Measurements from ENCODE around the gene FHIT.

GRCh38 chr3:60036803-60037202 is 1214.4 kb downstream of the FHIT start:
- TF ChIP-seq, protein P1, sequence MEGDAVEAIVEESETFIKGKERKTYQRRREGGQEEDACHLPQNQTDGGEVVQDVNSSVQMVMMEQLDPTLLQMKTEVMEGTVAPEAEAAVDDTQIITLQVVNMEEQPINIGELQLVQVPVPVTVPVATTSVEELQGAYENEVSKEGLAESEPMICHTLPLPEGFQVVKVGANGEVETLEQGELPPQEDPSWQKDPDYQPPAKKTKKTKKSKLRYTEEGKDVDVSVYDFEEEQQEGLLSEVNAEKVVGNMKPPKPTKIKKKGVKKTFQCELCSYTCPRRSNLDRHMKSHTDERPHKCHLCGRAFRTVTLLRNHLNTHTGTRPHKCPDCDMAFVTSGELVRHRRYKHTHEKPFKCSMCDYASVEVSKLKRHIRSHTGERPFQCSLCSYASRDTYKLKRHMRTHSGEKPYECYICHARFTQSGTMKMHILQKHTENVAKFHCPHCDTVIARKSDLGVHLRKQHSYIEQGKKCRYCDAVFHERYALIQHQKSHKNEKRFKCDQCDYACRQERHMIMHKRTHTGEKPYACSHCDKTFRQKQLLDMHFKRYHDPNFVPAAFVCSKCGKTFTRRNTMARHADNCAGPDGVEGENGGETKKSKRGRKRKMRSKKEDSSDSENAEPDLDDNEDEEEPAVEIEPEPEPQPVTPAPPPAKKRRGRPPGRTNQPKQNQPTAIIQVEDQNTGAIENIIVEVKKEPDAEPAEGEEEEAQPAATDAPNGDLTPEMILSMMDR (IDR thresholded peaks at IDR 0.05), result no peak
- TF ChIP-seq POLR2A (IDR thresholded peaks at IDR 0.05), result no peak
